GM18909 (cell line): ENCODE data around the gene SPATA31D4.
"Not testable (repeated sequence)": the region's sequence is repeated elsewhere in the genome, so short reads cannot be mapped to it uniquely, and the experiment has no call there.

ENCODE experiments used
- ATAC-seq: cut with Tn5 transposase; IDR thresholded peaks from one replicate; pipeline ENCODE4 v1.9.1; 2021; ENCODE audit warnings: mild to moderate bottlenecking; ENCODE audit not compliant: unreplicated experiment, poor library complexity

SPATA31D4 gene

DNA sequence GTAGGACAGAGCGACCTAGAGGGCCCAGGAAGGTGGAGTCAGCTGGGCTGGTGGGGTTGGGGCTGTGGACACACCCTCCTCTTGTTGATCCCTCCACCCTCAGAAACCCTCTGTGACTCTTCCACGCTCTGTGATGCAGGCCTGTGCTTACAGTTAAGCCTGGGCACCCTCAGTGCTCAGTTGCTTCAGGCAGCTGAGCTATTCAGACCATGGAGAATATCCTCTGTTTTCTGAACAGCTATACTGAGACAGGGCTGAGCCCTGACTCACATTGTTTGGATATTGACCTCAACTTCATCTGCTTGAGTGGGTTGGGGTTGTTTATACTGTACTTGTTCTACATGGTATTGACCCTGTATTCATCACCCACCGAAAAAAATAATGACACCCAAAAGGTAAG, at the start of gene SPATA31D4:
TSS of gene SPATA31D4 (plus strand) at position 124 of the 400 bp plus-strand sequence. CDS start at position 210, 86 bp downstream.
- ATAC-seq, result not testable (repeated sequence)

DNA sequence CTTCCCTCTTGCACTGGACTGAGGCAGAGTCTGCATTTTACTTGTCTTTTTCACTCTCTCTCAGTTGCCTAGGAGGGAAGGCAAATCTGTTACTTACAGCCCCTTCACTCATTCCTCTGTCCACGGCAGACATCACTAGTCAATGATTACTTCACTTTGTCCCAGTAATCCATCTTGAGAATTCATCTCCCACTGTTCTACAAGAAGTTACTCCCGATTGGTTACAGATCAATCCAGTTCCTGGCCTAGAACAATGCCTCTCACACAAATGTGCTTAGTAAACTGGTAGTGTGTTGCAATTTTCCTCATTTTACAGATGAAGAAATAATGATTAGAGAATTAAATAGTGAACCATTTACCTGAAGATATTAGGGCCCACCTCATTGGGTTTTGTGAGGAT, 49.7 kb upstream of the SPATA31D4 start:
- ATAC-seq, result no peak

DNA sequence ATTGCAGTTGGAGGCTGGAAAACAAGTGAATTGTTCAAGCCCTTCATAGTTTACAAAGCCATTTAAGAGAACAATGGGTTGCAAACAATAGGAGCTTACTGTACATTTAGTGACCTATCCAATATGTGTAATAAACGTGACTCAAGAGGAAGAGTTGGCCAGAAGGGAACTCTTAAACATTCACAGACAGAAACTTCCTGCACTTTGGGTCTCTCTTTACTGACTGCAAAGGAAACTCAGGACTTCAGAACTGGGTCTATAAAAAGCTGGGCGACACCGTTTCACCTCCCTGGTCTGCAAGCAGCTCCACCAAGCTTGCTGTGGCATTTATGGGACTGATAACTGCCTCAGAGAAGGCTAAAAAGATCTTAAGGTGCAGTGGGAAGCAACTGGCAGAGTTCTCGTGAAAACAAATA, 48.7 kb upstream of the SPATA31D4 start:
- no peak for ATAC-seq

DNA sequence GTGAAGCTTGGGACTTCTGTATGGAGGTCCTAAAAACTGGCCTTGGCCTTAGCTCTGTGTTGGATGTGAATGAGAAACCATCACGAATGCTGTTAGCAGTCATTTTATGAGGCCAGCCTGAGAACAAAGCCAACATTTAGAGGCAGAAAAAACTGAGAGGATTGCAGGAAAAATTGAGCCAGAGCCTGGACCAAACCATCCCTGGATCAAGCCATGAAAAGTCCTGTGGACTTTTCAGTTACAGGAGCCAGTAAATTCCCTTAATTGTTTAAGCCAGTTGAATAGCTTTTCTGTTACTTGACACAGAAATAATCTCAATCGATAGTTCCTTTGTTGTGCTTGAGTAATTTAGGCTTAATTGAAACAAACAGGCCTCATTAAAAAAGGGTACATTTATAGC, 42.6 kb upstream of the SPATA31D4 start:
- ATAC-seq, result no peak

DNA sequence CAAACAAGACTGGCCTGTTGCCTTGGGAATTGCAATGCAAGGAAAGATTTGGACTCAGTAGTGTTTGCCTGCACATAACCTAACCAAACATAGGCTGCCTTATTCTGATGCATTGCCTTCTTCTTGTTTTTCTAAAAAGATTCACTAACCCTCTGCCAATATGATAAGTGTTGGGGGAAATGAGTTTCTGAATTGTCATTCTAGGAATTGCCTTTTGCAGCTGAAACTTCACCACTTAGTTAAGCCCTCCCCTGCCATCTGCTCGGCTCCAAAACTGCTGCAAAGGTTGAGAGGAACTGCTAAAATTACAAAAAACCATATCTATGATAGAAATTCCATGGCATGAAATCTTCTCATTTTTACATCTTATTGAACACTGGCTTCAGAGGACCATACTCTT, 41.6 kb upstream of the SPATA31D4 start:
- no peak for ATAC-seq

DNA sequence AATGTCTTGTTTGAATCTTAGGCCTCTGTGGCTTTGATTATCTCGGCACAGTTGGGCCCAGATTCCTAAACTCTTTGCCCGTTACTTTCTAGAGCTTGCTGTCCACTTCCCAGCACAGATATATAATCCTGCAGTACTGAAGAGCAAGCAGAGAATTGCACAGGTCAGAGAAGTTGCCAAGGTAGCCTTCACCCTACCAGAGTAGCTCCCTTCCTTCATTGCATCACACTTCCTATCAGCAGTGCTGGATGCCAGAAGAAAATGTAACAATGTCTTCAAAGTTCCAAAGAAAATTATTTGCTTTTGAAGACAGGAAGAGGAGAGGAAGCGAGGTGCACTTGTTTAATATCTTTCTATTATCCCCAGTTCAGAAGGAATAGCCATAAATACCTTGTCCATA, 38.1 kb upstream of the SPATA31D4 start:
- ATAC-seq, result no peak

DNA sequence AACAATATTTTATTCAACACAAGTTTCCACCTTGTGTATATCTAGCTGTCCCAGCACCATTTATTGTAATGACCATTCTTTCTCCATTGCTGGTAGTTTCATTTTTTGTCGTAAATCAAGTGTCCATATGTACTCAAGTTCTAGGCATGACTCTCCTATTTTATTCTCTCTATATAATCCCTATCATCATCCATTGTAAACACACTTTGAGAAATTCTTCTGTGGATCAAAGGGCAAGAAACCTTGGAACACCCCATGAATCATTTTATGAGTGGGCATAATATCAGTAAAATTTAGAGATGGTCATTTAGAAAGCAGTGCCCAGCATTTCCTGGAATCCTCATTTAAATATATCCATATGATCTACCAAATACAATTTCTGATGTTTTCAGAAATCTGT, 35.8 kb upstream of the SPATA31D4 start:
- ATAC-seq, result no peak

DNA sequence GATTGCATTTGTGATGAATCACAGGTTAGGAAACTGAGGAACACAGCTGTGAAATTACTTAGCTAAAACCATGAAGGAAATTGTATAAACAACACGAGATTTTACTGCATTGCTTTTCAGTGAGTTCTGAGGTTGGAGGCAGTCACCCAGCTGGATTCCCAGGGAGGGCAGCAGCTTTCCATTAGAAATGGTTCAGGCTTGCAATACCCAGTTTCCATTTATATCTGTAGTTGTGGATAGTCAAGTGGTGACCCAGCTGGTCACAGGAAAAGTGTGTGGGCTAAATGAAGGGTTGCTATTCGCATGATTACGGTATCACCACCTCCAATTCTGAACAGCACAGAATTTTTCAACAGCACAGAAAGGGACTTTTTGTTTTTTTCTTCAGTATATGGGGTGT, 34.3 kb upstream of the SPATA31D4 start:
- ATAC-seq, result no peak

DNA sequence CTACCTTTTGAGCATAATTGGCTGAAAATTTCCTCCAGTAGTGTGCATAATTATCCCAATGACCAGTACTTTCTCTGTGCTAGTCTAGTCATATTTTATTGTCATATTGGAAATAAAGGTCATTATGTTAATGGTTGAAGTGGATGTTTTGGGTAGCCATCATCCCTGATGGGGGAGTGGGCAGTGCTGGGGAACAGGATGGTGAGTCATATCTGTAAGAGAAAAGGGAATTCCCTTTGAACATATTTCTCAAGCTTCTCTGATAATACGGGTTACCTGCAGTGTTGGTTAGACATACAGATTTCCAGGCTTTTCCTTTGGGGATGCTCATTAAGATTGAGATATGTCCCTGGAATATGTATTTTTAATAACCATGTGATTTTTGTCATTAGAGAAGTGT, 33.3 kb upstream of the SPATA31D4 start:
- no peak for ATAC-seq

DNA sequence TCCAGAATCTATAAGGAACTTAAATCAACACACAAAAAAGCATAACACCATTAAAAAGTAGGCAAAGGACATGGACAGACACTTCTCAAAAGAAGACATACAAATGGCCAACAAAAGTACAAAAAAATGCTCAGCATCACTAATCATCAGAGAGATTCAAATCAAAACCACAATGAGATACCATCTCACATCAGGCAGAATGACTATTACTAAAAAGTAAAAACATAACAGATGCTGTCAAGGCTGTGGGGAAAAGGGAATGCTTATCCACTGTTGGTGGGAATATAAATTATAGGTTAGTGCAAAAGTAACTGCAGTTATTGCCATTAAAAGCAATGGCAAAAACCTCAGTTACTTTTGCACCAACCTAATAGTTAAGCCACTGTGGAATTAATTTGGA, 32.2 kb upstream of the SPATA31D4 start:
- ATAC-seq, result no peak

DNA sequence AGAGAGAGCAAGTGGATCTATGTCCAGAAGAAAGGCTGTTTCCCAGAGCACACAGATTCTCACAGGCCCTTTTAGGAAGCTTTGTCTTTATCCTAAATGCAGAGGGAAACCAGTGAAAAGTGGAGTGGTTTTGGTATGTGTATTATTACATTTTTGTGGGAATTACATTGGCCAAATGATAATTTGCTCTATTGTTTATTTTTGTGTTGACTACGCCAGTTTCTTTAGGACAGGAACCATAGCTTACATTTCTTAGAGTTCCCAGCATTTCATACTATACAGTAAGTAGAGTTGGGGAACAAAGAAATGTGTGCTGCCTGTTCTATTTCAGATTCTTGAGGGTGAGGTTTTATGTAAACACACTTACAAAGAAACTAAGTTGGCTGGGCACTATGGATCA, 29.4 kb upstream of the SPATA31D4 start:
- ATAC-seq, result no peak

DNA sequence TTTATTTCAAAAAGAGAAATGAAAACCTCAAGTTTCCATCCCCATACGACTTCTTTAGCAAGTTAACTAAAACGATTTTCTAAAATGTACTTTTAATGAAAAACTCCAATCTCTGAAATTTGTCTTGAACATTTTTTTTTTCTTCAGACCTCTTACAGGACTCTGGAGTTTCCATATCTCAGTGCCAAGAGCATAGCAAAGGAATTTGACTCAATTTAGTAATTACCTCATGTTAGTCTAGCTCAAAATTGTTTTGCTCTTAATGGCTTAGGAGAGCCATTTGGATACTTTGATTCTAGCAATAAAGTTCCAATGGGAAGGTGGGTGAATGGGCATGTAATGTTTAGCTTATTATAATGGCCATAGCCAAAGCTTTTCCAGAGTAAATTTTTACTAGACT, 26.0 kb upstream of the SPATA31D4 start:
- ATAC-seq, result no peak

DNA sequence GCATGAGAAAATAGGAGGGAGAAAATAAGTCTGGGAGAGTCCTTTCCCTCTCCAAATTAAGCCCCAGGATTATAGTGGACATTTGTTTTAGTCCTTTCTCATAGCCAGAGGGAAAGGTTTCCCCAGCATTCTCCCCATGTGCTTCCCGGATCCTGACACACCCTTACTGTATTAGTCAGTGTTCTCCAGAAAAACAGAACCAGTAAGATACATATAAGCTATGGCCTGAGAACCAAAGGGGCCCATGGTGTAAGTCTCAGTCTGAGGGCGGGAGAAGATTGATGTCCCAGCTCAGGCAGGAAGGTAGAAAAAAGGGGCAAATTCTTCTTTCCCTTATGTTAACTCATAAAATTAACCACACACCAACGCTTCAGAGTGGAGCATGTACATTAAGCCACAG, 25.6 kb upstream of the SPATA31D4 start:
- no peak for ATAC-seq

DNA sequence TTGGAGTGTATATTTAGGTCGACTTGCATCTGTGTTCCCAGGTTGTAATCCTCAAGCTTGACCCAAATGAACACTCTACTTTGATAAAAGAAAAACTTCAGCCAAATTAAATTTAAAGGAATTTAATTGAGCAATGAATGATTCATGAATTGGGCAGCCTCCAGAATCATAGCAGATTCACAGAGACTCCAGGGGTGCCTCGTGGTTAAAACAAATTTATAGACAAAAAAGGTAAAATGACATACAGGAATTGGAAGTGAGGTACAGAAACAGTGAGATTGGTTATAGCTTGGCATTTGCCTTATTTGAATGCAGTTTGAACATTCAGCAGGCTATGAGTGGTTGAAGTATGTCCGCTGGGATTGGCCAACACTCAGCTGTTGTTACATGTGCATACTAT, 21.6 kb upstream of the SPATA31D4 start:
- ATAC-seq, result no peak

DNA sequence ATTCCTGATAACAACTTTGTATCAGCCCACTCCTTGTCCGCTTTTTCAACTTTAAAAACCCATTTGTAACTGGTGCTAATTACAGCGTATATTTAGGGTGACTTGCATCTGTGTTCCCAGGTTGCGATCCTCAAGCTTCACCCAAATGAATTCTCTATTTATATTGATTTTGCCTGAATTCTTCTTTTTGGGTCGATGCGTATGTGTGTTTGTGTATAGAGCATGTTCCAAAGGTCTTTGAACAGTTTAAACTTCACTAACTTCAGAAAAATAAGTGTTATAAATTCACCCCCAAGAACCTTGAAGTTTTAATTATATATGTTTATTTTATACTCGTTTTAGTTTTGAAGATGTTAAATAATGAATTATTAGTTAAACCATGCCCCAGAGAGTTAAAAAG, 16.1 kb upstream of the SPATA31D4 start:
- no peak for ATAC-seq

DNA sequence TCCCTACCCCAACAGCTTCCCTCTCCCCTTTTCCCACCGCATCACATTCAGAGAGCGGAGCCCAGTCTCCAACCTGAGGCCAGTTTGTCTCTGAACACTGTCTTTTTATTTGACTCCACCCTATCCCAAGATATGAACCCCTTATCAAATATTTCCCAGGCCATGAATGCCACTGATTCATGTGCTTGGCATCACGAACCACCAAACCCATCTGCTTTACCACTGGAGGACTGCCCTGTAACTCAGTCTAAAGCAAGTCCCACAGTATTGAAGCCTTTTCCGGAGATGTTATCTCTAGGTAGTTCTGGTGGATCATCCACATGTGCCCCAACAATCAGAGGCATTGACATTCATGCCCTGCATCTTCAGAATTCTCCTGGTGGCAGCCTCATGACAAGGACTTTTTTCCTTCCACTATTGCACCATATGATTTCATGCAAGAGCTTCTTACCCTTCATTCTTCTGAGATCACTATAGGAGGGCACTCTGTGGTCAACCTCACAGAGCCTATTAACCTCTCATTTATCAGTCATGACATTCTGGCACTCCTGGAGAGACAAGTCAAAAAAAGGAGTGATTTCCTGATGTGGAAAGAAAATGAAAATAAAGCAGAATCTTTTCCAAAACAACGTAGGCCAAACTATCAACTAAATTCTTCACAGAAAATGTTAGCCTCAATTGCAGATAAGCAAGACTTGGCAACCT, 12.3 kb upstream of the SPATA31D4 start:
- no peak for ATAC-seq

DNA sequence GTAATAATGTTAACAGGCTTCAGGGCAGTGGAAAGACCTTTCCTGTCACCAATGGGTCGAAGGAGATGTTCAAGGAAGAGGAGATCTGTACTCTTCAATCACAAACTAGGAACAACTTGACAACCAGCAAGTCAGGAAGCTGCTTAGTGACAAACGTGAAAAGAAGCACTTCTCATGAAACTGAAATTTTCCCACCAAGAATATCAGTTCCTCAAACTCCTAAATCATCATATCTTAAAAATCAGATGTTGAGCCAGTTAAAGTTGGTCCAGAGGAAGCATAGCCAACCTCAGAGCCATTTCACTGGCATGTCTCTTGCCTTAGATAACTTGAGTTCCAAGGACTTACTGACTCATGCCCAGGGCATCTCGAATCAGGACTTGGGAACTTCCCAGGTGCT, 9.7 kb upstream of the SPATA31D4 start:
- not testable (repeated sequence) for ATAC-seq

DNA sequence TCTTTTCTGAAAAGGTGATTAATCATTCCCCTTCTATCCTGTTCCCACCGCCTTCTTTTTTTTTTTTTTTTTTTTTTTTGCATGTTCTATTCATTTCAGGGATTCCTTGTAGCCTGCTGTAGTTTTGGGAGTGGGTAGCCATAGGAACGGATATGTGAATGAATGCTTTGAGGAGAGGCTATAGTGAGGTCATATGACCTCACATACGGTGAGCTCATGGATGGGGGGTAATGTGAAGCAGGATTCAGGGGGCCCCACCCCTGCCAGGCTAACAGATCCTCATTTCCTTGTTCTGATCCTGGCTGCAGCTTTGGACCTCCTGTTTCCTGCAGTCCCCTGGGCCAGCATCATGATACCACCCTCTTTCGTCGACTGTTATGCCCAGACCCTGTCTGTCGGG, 1.9 kb downstream of the SPATA31D4 start:
- not testable (repeated sequence) for ATAC-seq

DNA sequence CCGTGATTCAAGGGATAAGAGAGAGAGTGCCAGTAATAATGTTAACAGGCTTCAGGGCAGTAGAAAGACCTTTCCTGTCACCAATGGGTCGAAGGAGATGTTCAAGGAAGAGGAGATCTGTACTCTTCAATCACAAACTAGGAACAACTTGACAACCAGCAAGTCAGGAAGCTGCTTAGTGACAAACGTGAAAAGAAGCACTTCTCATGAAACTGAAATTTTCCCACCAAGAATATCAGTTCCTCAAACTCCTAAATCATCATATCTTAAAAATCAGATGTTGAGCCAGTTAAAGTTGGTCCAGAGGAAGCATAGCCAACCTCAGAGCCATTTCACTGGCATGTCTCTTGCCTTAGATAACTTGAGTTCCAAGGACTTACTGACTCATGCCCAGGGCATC, 5.3 kb downstream of the SPATA31D4 start:
- not testable (repeated sequence) for ATAC-seq

DNA sequence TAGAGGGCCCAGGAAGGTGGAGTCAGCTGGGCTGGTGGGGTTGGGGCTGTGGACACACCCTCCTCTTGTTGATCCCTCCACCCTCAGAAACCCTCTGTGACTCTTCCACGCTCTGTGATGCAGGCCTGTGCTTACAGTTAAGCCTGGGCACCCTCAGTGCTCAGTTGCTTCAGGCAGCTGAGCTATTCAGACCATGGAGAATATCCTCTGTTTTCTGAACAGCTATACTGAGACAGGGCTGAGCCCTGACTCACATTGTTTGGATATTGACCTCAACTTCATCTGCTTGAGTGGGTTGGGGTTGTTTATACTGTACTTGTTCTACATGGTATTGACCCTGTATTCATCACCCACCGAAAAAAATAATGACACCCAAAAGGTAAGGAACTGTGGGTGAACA, 15.2 kb downstream of the SPATA31D4 start, which contains the start of gene SPATA31D3:
TSS of gene SPATA31D3 (plus strand) at position 108 of the 400 bp plus-strand sequence. CDS start at position 194, 86 bp downstream.
- not testable (repeated sequence) for ATAC-seq

DNA sequence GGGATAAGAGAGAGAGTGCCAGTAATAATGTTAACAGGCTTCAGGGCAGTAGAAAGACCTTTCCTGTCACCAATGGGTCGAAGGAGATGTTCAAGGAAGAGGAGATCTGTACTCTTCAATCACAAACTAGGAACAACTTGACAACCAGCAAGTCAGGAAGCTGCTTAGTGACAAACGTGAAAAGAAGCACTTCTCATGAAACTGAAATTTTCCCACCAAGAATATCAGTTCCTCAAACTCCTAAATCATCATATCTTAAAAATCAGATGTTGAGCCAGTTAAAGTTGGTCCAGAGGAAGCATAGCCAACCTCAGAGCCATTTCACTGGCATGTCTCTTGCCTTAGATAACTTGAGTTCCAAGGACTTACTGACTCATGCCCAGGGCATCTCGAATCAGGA, 20.4 kb downstream of the SPATA31D4 start:
- not testable (repeated sequence) for ATAC-seq

DNA sequence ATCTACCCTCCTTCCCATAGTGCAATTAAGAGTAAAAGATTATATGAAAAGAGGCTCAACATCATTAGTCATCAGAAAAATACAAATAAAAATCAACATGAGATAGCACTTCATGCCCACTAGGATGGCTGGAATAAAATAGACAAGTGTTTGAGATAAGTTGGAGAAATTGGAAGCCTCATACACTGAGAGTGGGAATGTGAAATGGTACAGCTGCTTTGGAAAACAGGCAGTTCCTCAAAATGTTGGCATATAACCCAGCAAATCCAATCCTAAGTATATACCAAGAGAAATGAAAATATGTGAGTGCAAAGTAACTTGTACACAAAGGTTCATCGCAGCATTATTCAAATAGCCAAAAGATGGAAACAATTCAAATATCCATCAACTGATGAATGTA, 24.9 kb downstream of the SPATA31D4 start:
- no peak for ATAC-seq
